NB4 (cell line): ENCODE results near the gene PFKFB3.

ENCODE experiments used
- CTCF ChIP-seq: IDR thresholded peaks from one replicate; pipeline ENCODE4 v1.5.1; 2012; ENCODE audit warnings: low read depth, low read length
- MYC ChIP-seq: IDR thresholded peaks from 2 replicates; pipeline ENCODE4 v1.6.1; 2011; ENCODE audit warnings: low read depth, low read length

GRCh38 chr10:6273351-6273750 is 70.6 kb downstream of the PFKFB3 start:
- TF ChIP-seq CTCF (no peak), MYC (no peak)
